GM12878 (cell line): ENCODE data around the gene TNFRSF1A. TPM values are rescaled to one million over a fixed set of nuclear protein-coding genes. Genes with fewer than 3 reads are reported as not detected.

Experiments
- ATAC-seq: fragments of 200-7000 bp; cut with Tn5 transposase; 3 replicates; pipeline ENCODE4 v1.9.1; 2020; ENCODE audit warnings: mild to moderate bottlenecking, moderate library complexity
- BruUV-seq: library from RNA; stranded (reverse); fragments of 400-500 nt; replicated peaks from 2 replicates; lab custom pipeline; 2021; lab: Mats Ljungman, UMichigan
- CTCF ChIA-PET: fragments of 300-600 bp; sonication (Branson Sonifier 250); formaldehyde crosslinking; extraction: SDS; loops from one replicate; lab custom pipeline; 2021; ENCODE audit warnings: inconsistent platforms; lab: Yijun Ruan, JAX
- POLR2A ChIA-PET: fragments of 350-600 bp; formaldehyde crosslinking; extraction: SDS; loops from one replicate; lab custom pipeline; 2021; ENCODE audit warnings: inconsistent platforms; lab: Charles Lee
- RAD21 ChIA-PET: fragments of 300-600 bp; sonication (Branson Sonifier 250); formaldehyde crosslinking; loops from one replicate; lab custom pipeline; 2023; ENCODE audit warnings: antibody characterized with exemption; ENCODE audit not compliant: unreplicated experiment; lab: Charles Lee
- SMC1A ChIA-PET: fragments of 300-600 bp; sonication (Branson Sonifier 250); formaldehyde crosslinking; loops from one replicate; lab custom pipeline; 2023; ENCODE audit not compliant: unreplicated experiment, uncharacterized antibody; lab: Charles Lee
- DNase-seq: peaks from one replicate; pipeline ENCODE4 v3.0.0-alpha.2; 2011; ENCODE audit warnings: low read depth, low spot score
- FAIRE-seq: peaks from 3 replicates; lab custom pipeline; 2011; peaks lifted over from hg19 to GRCh38; lab: Jason Lieb, UNC
- H2AFZ ChIP-seq: 2 replicates; pipeline ENCODE4 v1.6.0; 2011; ENCODE audit warnings: low read depth, low read length, control low read depth; ENCODE audit not compliant: control insufficient read depth
- H3K27ac ChIP-seq: 2 replicates; pipeline ENCODE4 v1.5.1; 2011; ENCODE audit warnings: control low read depth; ENCODE audit not compliant: control insufficient read depth, insufficient read depth
- H3K27me3 ChIP-seq, 2 experiments: replicated peaks in 1 of 2; 2 replicates each; pipeline versions ENCODE4 v1.6.0 to v1.6.1; 2011; ENCODE audit warnings: low read length in 1 of 2; ENCODE audit not compliant: control insufficient read depth in 2 of 2, insufficient read depth in 2 of 2
- H3K36me3 ChIP-seq, 2 experiments: 2 replicates each; pipeline ENCODE4 v1.5.1; 2011; ENCODE audit warnings: low read length in 1 of 2; ENCODE audit not compliant: control insufficient read depth in 2 of 2, insufficient read depth in 2 of 2
- H3K4me1 ChIP-seq: 2 replicates; pipeline ENCODE4 v1.6.1; 2011; ENCODE audit warnings: mild to moderate bottlenecking, low read length, moderate library complexity, mixed read lengths; ENCODE audit not compliant: control insufficient read depth, insufficient read depth
- H3K4me2 ChIP-seq: 2 replicates; pipeline ENCODE4 v1.6.0; 2011; ENCODE audit warnings: control low read depth; ENCODE audit not compliant: control insufficient read depth, insufficient read depth
- H3K4me3 ChIP-seq: fragments of 200-600 bp; sonication (generic); 2 replicates; pipeline ENCODE4 v1.5.1; 2016
- H3K79me2 ChIP-seq: 2 replicates; pipeline ENCODE4 v1.6.0; 2011; ENCODE audit warnings: low read length; ENCODE audit not compliant: control insufficient read depth, insufficient read depth
- H3K9ac ChIP-seq: 2 replicates; pipeline ENCODE4 v1.8.0; 2011; ENCODE audit warnings: low read length, control low read depth, mixed read lengths; ENCODE audit not compliant: control insufficient read depth, insufficient read depth
- H3K9me3 ChIP-seq: replicated peaks from 3 replicates; pipeline ENCODE4 v1.5.1; 2011; ENCODE audit warnings: mild to moderate bottlenecking, low read length; ENCODE audit not compliant: control insufficient read depth, insufficient read depth
- H4K20me1 ChIP-seq: 2 replicates; pipeline ENCODE4 v1.6.0; 2011; ENCODE audit not compliant: control insufficient read depth, insufficient read depth
- BCL11A ChIP-seq: IDR thresholded peaks from 2 replicates; pipeline ENCODE4 v1.6.1; 2011; ENCODE audit warnings: low read depth, low read length
- CBFB ChIP-seq: IDR thresholded peaks from 2 replicates; pipeline ENCODE4 v1.6.1; 2016; ENCODE audit warnings: antibody characterized with exemption, low read depth
- CBX3 ChIP-seq: fragments of 200-600 bp; sonication (generic); IDR thresholded peaks from 2 replicates; pipeline ENCODE4 v1.6.1; 2016; ENCODE audit warnings: low read depth, borderline replicate concordance
- CEBPB ChIP-seq, 2 experiments: fragments of 150-350 bp in 1 of 2; IDR thresholded peaks; 2 replicates each; pipeline ENCODE4 v1.6.1; 2012 to 2014; ENCODE audit warnings: low read depth in 2 of 2, low read length in 2 of 2, borderline replicate concordance in 1 of 2, inconsistent platforms in 1 of 2
- ETV6 ChIP-seq, 2 experiments: fragments of 450-650 bp in 1 of 2; IDR thresholded peaks in 1 of 2; conservative IDR thresholded peaks in 1 of 2; 2 replicates each; pipeline ENCODE4 v1.6.1; 2014; ENCODE audit warnings: antibody characterized with exemption in 1 of 2, borderline replicate concordance in 1 of 2, low read depth in 1 of 2, mild to moderate bottlenecking in 1 of 2, moderate library complexity in 1 of 2
- IRF4 ChIP-seq: IDR thresholded peaks from 2 replicates; pipeline ENCODE4 v1.6.1; 2011; ENCODE audit warnings: low read depth, low read length
- JUND ChIP-seq: IDR thresholded peaks from 2 replicates; pipeline ENCODE4 v1.6.1; 2012; ENCODE audit warnings: low read depth, mild to moderate bottlenecking, low read length, improper control_type of control experiment, moderate library complexity
- PBX3 ChIP-seq: IDR thresholded peaks from 2 replicates; pipeline ENCODE4 v1.6.1; 2011; ENCODE audit warnings: mild to moderate bottlenecking, low read depth, low read length, moderate library complexity; ENCODE audit not compliant: insufficient replicate concordance
- POLR2A ChIP-seq: IDR thresholded peaks from 2 replicates; pipeline ENCODE4 v1.6.1; 2011; ENCODE audit warnings: low read depth, mild to moderate bottlenecking, low read length
- RAD21 ChIP-seq: IDR thresholded peaks from 2 replicates; pipeline ENCODE4 v1.6.1; 2011; ENCODE audit warnings: mild to moderate bottlenecking, low read depth, low read length, moderate library complexity; ENCODE audit not compliant: insufficient read depth
- RAD51 ChIP-seq: fragments of 450-650 bp; IDR thresholded peaks from 2 replicates; pipeline ENCODE4 v1.6.1; 2016; ENCODE audit warnings: moderate library complexity, mild to moderate bottlenecking, inconsistent platforms
- RCOR1 ChIP-seq: conservative IDR thresholded peaks from 2 replicates; pipeline ENCODE4 v1.6.1; 2012; ENCODE audit warnings: low read depth, low read length, improper control_type of control experiment
- SMARCA5 ChIP-seq: fragments of 450-650 bp; IDR thresholded peaks from 2 replicates; pipeline ENCODE4 v1.6.1; 2017; ENCODE audit warnings: mild to moderate bottlenecking
- SUPT20H ChIP-seq: IDR thresholded peaks from 2 replicates; pipeline ENCODE4 v1.6.1; 2011; ENCODE audit warnings: low read depth, mild to moderate bottlenecking, low read length, moderate library complexity, borderline replicate concordance; ENCODE audit not compliant: control insufficient read depth
- USF2 ChIP-seq: IDR thresholded peaks from 2 replicates; pipeline ENCODE4 v1.6.1; 2011; ENCODE audit warnings: low read depth, low read length, improper control_type of control experiment, borderline replicate concordance
- ZNF274 ChIP-seq: IDR thresholded peaks from one replicate; pipeline ENCODE4 v1.8.0; 2011; ENCODE audit not compliant: insufficient read length, insufficient read depth
- WGBS: methylation state at CpG from one replicate; pipeline ENCODE4 v1.1.6; 2016; ENCODE audit warnings: low lambda C conversion rate; ENCODE audit not compliant: insufficient replicate concordance, insufficient coverage; ENCODE audit errors: missing lambda C conversion rate; 5-methylcytosine and 5-hydroxymethylcytosine counted together
- in situ Hi-C: fragments of 300-500 bp; cut with MboI; formaldehyde crosslinking; loops from 9 replicates; pipeline ENCODE4 v1.14.3; 2018; ENCODE audit warnings: mixed read lengths
- intact Hi-C: fragments of 100-400 bp; cut with micrococcal nuclease; formaldehyde crosslinking; loops from one replicate; pipeline ENCODE4 v1.14.2; 2022; ENCODE audit not compliant: unreplicated experiment
- polyA plus RNA-seq, 11 experiments: library from polyadenylated mRNA; depleted of rRNA in 4 of 11; unstranded in 6 of 11; stranded (reverse) in 5 of 11; fragments of >200 nt; fragmentation: Nextera tagmentation in 4 of 11; fragmentation: Illumina TruSeq in 1 of 11; extraction: Ambion mirVana in 4 of 11; extraction: Trizol in 1 of 11; gene quantifications; 1 replicate in 1 of 11; 2 replicates in 10 of 11; pipeline versions ENCODE4 v1.2.1 to v1.2.3, GENCODE V29; 2011 to 2016; ENCODE audit warnings: inconsistent platforms in 2 of 11, missing spikeins in 2 of 11, low read depth in 1 of 11
- total RNA-seq, 4 experiments: library from RNA; depleted of rRNA in 3 of 4; stranded (reverse); fragments of >200 nt in 3 of 4; fragmentation: Illumina TruSeq in 1 of 4; extraction: Trizol in 1 of 4; gene quantifications; 2 replicates each; pipeline versions ENCODE4 v1.2.1 to v1.2.3, GENCODE V29; 2013 to 2021
- TF ChIP-seq, protein P1 (sequence below): fragments of 150-350 bp; IDR thresholded peaks from 2 replicates; pipeline ENCODE4 v1.6.1; 2016; ENCODE audit warnings: low read depth, low read length

The TNFRSF1A gene
- total and polyA plus RNA-seq, 10 of the 15 experiments (the other 5 are each of a cell fraction or from before 2014, with no cell fraction given), result 0.24 to 16.5 (median 13.0) TPM

DNA sequence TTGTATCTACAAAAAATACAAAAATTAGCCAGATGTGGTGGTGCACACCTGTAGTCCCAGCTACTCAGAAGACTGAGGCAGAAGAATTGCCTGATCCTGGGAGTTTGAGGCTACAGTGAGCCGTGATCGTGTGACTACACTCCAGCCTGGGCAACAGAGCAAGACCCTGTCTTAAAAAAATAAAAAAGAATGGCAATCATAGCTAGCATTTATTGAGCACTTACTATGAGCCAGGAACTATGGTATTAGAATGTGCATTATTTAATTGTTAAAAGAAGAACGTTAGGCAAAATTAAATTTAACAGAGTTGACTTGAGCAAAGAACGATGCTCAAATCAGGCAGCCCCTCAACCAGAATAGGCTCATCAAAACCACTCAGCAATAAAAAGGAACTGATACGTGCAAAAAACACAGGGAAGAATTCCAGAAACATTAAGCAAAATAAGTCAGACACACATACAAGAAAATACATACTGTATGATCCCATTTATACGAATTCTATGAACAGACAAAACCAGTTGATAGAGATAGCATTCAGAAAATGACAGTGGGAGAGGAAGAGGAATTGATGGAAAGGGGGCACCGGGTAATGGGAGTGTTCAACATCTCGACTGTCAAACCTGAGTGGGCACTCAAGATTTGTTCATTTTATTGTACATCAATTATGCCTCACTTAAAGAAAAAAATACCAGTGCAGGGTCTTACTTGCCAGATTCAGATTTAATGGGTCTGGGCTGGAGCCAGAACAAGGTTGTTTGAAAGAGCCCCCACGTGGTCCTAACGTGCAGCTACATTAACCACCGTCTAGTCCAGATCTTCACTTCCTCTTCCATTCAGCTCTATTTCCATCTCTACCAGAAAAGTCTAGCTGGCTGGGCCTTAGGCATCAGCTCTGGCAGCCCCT, 25.4 kb upstream of the TNFRSF1A start (continued):
- TF ChIP-seq ETV6 (conservative IDR thresholded peaks at IDR 0.05 in 1 of 2, IDR thresholded peaks at IDR 0.05 in 1 of 2; ENCODE audit: borderline replicate concordance in 1 of 2, low read depth in 1 of 2), result 0 out of 4 replicates have a peak, but pooled peaks of 1 of the 2 experiments have one; percentile 9
- 0 out of 2 replicates have a peak, but pooled peaks have one; percentile 23 for TF ChIP-seq BCL11A
- peak; percentile 36; the same call in 1 of the 2 replicates for TF ChIP-seq RAD21
- peak; percentile 76 for TF ChIP-seq RAD51

DNA sequence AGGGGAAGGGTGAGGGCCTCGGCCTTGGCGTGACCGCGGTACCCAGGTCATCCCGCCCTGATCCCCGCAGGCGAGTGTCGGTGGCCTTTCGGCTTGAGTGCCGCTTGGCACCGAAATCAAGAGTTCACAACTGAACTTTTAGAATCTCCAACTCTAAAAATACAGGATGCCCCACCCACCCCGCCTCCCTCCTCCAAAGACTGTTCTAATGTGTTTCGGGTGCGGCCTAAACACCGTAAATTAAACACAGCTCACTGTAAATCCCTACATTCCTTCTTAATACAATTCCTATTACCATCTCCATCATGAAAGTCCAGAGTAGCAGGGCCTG, 22.1 kb upstream of the TNFRSF1A start:
- H3K27me3 ChIP-seq, result no peaks in the 10 kb centered on the region
- no peaks in the 10 kb centered on the region for H4K20me1 ChIP-seq
- H3K4me2 ChIP-seq, result no peak overlapping the region; the same call in 1 of the 2 replicates
- POLR2A ChIA-PET, result no interaction called here
- no TSS peak for BruUV-seq
- H3K36me3 ChIP-seq, result no peaks in the 10 kb centered on the region
- intact Hi-C loops, result no loop called here
- CTCF ChIA-PET, result interaction anchor here (0.9 kb wide), 1 partner anchor 28 kb away, joined by 3 read pairs; no protein-coding TSS in a partner anchor
- RAD21 ChIA-PET, result no interaction called here
- H3K27ac ChIP-seq, result no peak overlapping the region
- no peak overlapping the region for H3K4me3 ChIP-seq
- no peaks in the 10 kb centered on the region for H3K79me2 ChIP-seq
- in situ Hi-C loops, result no loop called here
- peak overlapping the region; percentile 76; the same call in 1 of the 2 replicates for H2AFZ ChIP-seq
- WGBS, result 65% methylated on average over 13 of the region's 15 CpGs
- FAIRE-seq, result no peak
- SMC1A ChIA-PET, result no interaction called here
- no peak for DNase-seq
- H3K9me3 ChIP-seq, result no peaks in the 10 kb centered on the region
- H3K4me1 ChIP-seq, result peaks cover 13% of the 10 kb centered on the region
- H3K9ac ChIP-seq, result no peak overlapping the region
- ATAC-seq, result no peak
- TF ChIP-seq JUND (no peak), PBX3 (no peak), SUPT20H (no peak), CBX3 (no peak), USF2 (no peak), POLR2A (no peak), RCOR1 (no peak), CBFB (no peak), ZNF274 (no peak), IRF4 (no peak), SMARCA5 (no peak), CEBPB (IDR thresholded peaks at IDR 0.05; ENCODE audit: borderline replicate concordance in 1 of 2, low read depth in 2 of 2, low read length in 2 of 2) (no peak)
- TF ChIP-seq, protein P1, sequence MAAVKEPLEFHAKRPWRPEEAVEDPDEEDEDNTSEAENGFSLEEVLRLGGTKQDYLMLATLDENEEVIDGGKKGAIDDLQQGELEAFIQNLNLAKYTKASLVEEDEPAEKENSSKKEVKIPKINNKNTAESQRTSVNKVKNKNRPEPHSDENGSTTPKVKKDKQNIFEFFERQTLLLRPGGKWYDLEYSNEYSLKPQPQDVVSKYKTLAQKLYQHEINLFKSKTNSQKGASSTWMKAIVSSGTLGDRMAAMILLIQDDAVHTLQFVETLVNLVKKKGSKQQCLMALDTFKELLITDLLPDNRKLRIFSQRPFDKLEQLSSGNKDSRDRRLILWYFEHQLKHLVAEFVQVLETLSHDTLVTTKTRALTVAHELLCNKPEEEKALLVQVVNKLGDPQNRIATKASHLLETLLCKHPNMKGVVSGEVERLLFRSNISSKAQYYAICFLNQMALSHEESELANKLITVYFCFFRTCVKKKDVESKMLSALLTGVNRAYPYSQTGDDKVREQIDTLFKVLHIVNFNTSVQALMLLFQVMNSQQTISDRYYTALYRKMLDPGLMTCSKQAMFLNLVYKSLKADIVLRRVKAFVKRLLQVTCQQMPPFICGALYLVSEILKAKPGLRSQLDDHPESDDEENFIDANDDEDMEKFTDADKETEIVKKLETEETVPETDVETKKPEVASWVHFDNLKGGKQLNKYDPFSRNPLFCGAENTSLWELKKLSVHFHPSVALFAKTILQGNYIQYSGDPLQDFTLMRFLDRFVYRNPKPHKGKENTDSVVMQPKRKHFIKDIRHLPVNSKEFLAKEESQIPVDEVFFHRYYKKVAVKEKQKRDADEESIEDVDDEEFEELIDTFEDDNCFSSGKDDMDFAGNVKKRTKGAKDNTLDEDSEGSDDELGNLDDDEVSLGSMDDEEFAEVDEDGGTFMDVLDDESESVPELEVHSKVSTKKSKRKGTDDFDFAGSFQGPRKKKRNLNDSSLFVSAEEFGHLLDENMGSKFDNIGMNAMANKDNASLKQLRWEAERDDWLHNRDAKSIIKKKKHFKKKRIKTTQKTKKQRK, result no peak
